Stimulated activated CD8-positive, alpha-beta memory T cell treated with anti-CD3 and anti-CD28 coated beads, Interleukin-15, amount 100 ng/mL, for 4 hours (primary cell): Measurements from ENCODE around the gene JARID2.
A peak's percentile ranks its signal among the peaks of the same experiment; 100 is the strongest.

ENCODE experiments used
- DNase-seq, 2 donors: peaks; one replicate each; pipeline ENCODE4 v3.0.0-alpha.2; 2020; ENCODE audit warnings: low read depth in 2 of 2

Gene JARID2

GRCh38 chr6:15245361-15246216 lies at the start of gene JARID2:
Gene JARID2, plus strand, starts transcription at chr6:15246069. Its CDS starts 471 bp downstream, at chr6:15246540.
- peak; percentile 90 to 93 for DNase-seq

- no peak for DNase-seq
Measured at GRCh38 chr6:15200087-15200486, 45.8 kb upstream of the JARID2 start.

GRCh38 chr6:15205321-15205720 lies 40.5 kb upstream of the JARID2 start:
- no peak for DNase-seq

GRCh38 chr6:15206887-15207286 lies 39.0 kb upstream of the JARID2 start:
- DNase-seq = no peak

GRCh38 chr6:15207923-15208322 lies 37.9 kb upstream of the JARID2 start:
- no peak for DNase-seq

GRCh38 chr6:15213838-15214400 lies 31.9 kb upstream of the JARID2 start:
- no peak for DNase-seq

GRCh38 chr6:15218401-15218800 lies 27.5 kb upstream of the JARID2 start:
- no peak for DNase-seq

- no peak for DNase-seq
Measured at GRCh38 chr6:15220062-15220461, 25.8 kb upstream of the JARID2 start.

GRCh38 chr6:15227827-15228318 lies 18.0 kb upstream of the JARID2 start:
- no peak for DNase-seq

- DNase-seq = no peak
Measured at GRCh38 chr6:15230827-15231226, 15.0 kb upstream of the JARID2 start.

- DNase-seq = no peak
Measured at GRCh38 chr6:15232836-15233510, 12.9 kb upstream of the JARID2 start.

- no peak for DNase-seq
Measured at GRCh38 chr6:15234068-15234758, 11.7 kb upstream of the JARID2 start.

- no peak for DNase-seq
Measured at GRCh38 chr6:15239616-15240364, 6.1 kb upstream of the JARID2 start.

GRCh38 chr6:15242503-15242902 lies 3.4 kb upstream of the JARID2 start:
- no peak for DNase-seq

- DNase-seq = no peak
Measured at GRCh38 chr6:15242937-15243614, 2.8 kb upstream of the JARID2 start.

- no peak for DNase-seq
Measured at GRCh38 chr6:15243910-15244619, 1.8 kb upstream of the JARID2 start.

GRCh38 chr6:15244620-15245360 lies 1.1 kb upstream of the JARID2 start:
- peak in 1 of 2 donors; percentile 48 for DNase-seq

GRCh38 chr6:15246217-15246665 lies 372 bp downstream of the JARID2 start:
- DNase-seq = no peak
